Hippocampal formation (tissue), 2 donors: ENCODE data around the gene CAPNS1.
"Not testable (repeated sequence)": the region's sequence is repeated elsewhere in the genome, so short reads cannot be mapped to it uniquely, and the experiment has no call there.

Experiments used
- DNase-seq, 2 donors: peaks; one replicate each; lab custom pipeline; 2025; lab: John Stamatoyannopoulos, UW

CAPNS1 gene

GRCh38 chr19:36114721-36115452 is 25.0 kb upstream of the CAPNS1 start, which contains the start of gene POLR2I:
Gene POLR2I (minus strand): TSS chr19:36114875. CDS start chr19:36114856, 19 bp downstream.
- DNase-seq = peak; percentile 99 to 100

- no peak for DNase-seq
Observed at GRCh38 chr19:36115453-36116343, 24.2 kb upstream of the CAPNS1 start, which contains the start of gene TBCB. Gene TBCB (plus strand): TSS chr19:36115468. CDS start chr19:36115561, 93 bp downstream.

DNA sequence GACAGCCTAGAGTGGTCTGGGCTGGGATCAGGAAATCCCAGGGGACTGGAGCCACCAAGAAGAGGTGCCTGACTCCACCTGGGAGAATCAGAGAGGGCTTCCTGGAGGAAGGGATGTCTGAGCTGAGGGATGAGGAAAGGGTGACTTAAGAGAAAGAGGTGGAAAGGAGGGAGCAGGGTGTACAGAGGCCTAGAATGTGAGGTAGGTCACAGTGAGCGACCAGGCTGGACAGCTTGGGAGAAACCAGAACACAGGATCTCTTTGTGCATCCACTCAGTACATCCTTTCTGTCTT is 23.6 kb upstream of the CAPNS1 start:
- no peak for DNase-seq

- no peak for DNase-seq
Observed at GRCh38 chr19:36120092-36120983, 19.5 kb upstream of the CAPNS1 start.

DNA sequence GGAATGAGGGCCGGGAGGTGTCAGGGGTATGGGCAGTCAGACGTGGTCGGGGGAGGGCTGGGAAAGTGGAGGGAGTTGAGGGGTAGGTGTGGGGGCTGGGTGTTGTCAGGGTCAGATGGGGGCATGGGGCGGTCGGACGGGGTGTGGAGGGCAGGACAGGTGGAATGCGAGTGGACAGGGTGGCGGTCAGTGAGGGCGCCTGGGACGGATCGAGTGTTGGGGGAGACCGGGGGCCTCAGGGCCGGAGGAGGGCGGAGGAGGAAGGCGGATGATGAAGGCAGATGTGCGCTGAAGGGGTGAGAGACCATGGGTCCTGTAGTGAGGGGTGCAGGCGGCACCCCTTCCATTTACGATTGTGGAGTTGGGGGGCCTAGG is 18.9 kb upstream of the CAPNS1 start:
- DNase-seq = no peak

- no peak for DNase-seq
Observed at GRCh38 chr19:36121486-36122124, 18.3 kb upstream of the CAPNS1 start.

DNA sequence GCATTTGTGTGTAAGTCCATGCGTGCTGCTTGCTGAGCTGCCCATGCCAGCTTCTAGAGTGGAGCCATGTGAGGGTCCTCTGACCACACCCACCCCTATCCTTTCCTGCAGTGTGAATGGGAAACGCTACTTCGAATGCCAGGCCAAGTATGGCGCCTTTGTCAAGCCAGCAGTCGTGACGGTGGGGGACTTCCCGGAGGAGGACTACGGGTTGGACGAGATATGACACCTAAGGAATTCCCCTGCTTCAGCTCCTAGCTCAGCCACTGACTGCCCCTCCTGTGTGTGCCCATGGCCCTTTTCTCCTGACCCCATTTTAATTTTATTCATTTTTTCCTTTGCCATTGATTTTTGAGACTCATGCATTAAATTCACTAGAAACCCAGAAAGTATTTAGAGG is 14.3 kb upstream of the CAPNS1 start:
- no peak for DNase-seq

GRCh38 chr19:36128392-36128736 is 11.5 kb upstream of the CAPNS1 start:
- no peak for DNase-seq

GRCh38 chr19:36131221-36131620 is 8.6 kb upstream of the CAPNS1 start:
- DNase-seq = not testable (repeated sequence)

GRCh38 chr19:36134867-36135266 is 5.0 kb upstream of the CAPNS1 start:
- DNase-seq = not testable (repeated sequence)

GRCh38 chr19:36136964-36137686 is 2.7 kb upstream of the CAPNS1 start:
- no peak for DNase-seq

DNA sequence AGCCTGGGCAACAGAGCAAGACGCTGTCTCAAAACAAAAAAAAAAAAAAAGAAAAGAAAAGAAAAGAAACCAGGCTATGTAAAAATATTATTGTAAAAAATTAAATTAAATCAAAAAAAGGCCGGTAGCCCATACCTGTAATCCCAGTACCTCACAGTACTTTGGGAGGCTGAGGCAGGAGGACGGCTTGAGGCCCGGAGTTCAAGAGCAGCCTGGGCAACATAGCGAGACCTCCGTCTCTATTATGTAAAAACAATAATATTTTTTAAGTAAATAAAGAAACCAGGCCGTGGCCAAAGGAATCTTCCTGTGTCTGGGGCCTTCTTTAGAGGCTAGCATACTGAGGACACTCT is 770 bp upstream of the CAPNS1 start:
- DNase-seq = no peak

DNA sequence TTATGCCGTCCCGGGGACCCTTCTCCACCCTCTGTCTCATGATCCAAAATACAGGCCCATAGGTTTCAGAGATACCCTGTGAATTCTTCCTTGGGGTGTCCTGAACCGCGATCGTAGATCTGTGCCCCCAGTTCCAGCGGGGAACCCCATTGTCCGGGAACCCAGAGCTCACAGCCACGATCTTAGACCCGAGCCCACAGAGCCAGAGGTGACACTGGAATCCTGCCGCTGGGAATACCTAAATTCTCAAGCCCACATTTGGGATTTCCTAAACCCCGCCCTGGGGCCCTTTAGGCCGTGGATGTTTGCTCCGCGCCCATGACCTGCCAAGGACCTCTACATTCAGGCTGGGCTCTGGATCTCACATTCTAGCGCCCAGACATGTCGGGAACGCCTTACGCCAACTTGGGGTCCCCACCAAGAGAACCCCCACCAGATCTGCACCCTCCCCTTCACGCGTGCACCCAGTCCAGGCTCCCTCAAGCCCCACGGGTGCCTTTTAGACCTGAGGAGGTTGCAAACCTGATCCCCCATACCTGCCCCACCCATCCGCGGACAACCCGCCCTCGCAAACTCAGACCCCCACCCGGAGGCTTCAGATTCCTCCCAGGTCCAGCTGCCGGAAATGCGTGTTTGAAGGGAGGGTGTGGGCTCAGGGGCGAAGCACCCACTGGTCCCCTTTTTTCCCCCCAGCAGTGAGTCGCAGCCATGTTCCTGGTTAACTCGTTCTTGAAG is 605 bp downstream of the CAPNS1 start:
- DNase-seq = no peak

GRCh38 chr19:36141039-36141927 is 1.4 kb downstream of the CAPNS1 start:
- DNase-seq = peak; percentile 10 to 48

DNA sequence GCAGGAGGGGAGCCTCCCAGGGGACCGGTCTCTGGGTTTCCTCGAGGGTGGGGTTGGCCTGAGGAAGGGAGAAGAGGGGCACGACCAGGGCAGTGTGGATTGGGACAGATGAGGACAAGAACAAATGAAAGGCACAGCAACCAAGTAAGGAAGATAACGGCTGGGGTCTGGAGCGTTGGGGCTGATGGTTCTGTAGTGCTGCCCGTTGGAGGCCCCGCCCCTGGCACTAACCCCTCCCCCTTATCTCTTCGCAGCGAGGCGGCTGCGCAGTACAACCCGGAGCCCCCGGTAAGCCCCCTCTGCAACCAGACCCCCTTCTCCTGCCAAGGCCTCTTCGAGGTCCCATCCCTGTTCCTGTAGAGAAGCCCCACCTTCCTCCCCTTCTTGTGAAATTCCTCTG is 2.2 kb downstream of the CAPNS1 start:
- DNase-seq = no peak

GRCh38 chr19:36142496-36142895 is 2.6 kb downstream of the CAPNS1 start:
- DNase-seq = no peak

GRCh38 chr19:36144624-36145023 is 4.8 kb downstream of the CAPNS1 start:
- DNase-seq = no peak

DNA sequence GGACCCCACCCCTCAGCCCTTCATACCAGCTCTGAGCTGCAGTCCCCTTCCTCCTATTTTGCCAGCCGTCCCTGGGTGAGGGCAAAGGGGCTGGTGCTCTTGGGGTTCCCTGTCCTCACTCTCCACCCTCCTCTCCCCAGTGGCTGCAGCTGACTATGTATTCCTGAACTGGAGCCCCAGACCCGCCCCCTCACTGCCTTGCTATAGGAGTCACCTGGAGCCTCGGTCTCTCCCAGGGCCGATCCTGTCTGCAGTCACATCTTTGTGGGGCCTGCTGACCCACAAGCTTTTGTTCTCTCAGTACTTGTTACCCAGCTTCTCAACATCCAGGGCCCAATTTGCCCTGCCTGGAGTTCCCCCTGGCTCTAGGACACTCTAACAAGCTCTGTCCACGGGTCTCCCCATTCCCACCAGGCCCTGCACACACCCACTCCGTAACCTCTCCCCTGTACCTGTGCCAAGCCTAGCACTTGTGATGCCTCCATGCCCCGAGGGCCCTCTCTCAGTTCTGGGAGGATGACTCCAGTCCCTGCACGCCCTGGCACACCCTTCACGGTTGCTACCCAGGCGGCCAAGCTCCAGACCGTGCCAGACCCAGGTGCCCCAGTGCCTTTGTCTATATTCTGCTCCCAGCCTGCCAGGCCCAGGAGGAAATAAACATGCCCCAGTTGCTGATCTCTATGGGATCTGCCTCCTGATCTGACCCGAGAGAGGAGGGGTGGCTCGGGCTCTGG is 10.0 kb downstream of the CAPNS1 start:
- DNase-seq = no peak

DNA sequence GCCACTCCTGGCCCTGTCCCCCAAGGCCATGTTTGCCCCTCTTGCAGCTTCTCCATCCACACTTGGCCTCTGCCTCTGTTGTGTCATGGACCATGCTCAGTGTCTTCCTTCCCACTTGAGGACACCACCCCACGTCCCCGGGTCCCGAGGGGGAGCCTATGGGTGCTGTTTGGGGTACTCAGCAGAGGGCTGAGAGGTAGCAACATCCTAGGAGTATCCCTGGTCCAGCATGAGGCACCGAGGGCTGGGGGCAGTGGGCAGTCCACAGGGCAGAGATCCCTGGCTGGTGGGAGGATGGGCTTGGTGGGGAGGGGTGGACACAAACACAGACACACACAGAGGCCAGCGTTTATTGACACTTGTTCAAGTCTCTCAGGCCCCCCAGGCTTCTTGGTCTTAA is 10.7 kb downstream of the CAPNS1 start:
- DNase-seq = no peak
